Hematopoietic multipotent progenitor cell treated with erythropoietin and hydrocortisone succinate and interleukin-3 and kit ligand, for 15 days (in vitro differentiated cells): ENCODE results near the gene FRMD4A.
"Not testable (repeated sequence)": the region's sequence is repeated elsewhere in the genome, so short reads cannot be mapped to it uniquely, and the experiment has no call there.

ENCODE experiments used
- DNase-seq: peaks from one replicate; pipeline ENCODE4 v3.0.0-alpha.2; 2015; ENCODE audit warnings: low spot score

The FRMD4A gene

GRCh38 chr10:13848520-13849445, 481.9 kb downstream of the FRMD4A start:
- no peak for DNase-seq

- DNase-seq, result no peak
Measured at GRCh38 chr10:13847201-13847631, 483.5 kb downstream of the FRMD4A start.

GRCh38 chr10:13845897-13846296, 484.8 kb downstream of the FRMD4A start:
- no peak for DNase-seq

GRCh38 chr10:13844651-13845050, 486.1 kb downstream of the FRMD4A start:
- DNase-seq, result no peak

- no peak for DNase-seq
Measured at GRCh38 chr10:13842117-13842516, 488.6 kb downstream of the FRMD4A start.

GRCh38 chr10:13840036-13840435, 490.7 kb downstream of the FRMD4A start:
- no peak for DNase-seq

GRCh38 chr10:13839430-13839990, 491.2 kb downstream of the FRMD4A start:
- DNase-seq, result no peak

GRCh38 chr10:13839030-13839429, 491.7 kb downstream of the FRMD4A start:
- DNase-seq, result no peak

GRCh38 chr10:13837966-13838365, 492.8 kb downstream of the FRMD4A start:
- no peak for DNase-seq

- no peak for DNase-seq
Measured at GRCh38 chr10:13834581-13835286, 496.0 kb downstream of the FRMD4A start.

- DNase-seq, result no peak
Measured at GRCh38 chr10:13831711-13832141, 499.0 kb downstream of the FRMD4A start.

GRCh38 chr10:13830385-13830784, 500.3 kb downstream of the FRMD4A start:
- DNase-seq, result no peak

- no peak for DNase-seq
Measured at GRCh38 chr10:13829790-13830189, 500.9 kb downstream of the FRMD4A start.

- DNase-seq, result not testable (repeated sequence)
Measured at GRCh38 chr10:13828284-13828683, 502.4 kb downstream of the FRMD4A start.

- no peak for DNase-seq
Measured at GRCh38 chr10:13827076-13827797, 503.5 kb downstream of the FRMD4A start.

- DNase-seq, result no peak
Measured at GRCh38 chr10:13823709-13824405, 506.9 kb downstream of the FRMD4A start.

GRCh38 chr10:13823096-13823708, 507.5 kb downstream of the FRMD4A start:
- no peak for DNase-seq

- no peak for DNase-seq
Measured at GRCh38 chr10:13822490-13822889, 508.2 kb downstream of the FRMD4A start.

GRCh38 chr10:13820964-13821337, 509.8 kb downstream of the FRMD4A start:
- DNase-seq, result no peak

- no peak for DNase-seq
Measured at GRCh38 chr10:13820119-13820963, 510.4 kb downstream of the FRMD4A start.
